Muscle of leg (tissue), 11 donors: ENCODE results near the gene SERPINF2. TPM values are rescaled to one million over a fixed set of nuclear protein-coding genes. Genes with fewer than 3 reads are reported as not detected.
A peak's percentile ranks its signal among the peaks of the same experiment; 100 is the strongest.
"Not testable (repeated sequence)": the region's sequence is repeated elsewhere in the genome, so short reads cannot be mapped to it uniquely, and the experiment has no call there.

Experiments used
- DNase-seq: peaks from one replicate; pipeline ENCODE4 v3.0.0; 2013
- H3K27ac ChIP-seq: one replicate; pipeline ENCODE4 v1.5.1; 2013; ENCODE audit warnings: mild to moderate bottlenecking, low read length, control low read depth
- H3K27me3 ChIP-seq: one replicate; pipeline ENCODE4 v1.6.1; 2013; ENCODE audit warnings: low read length; ENCODE audit not compliant: control insufficient read depth, insufficient read depth
- H3K36me3 ChIP-seq: one replicate; pipeline ENCODE4 v1.6.1; 2013; ENCODE audit warnings: low read length; ENCODE audit not compliant: control insufficient read depth, insufficient read depth
- H3K4me1 ChIP-seq: one replicate; pipeline ENCODE4 v1.6.1; 2013; ENCODE audit warnings: low read length; ENCODE audit not compliant: control insufficient read depth, insufficient read depth
- H3K4me3 ChIP-seq: one replicate; pipeline ENCODE4 v1.5.1; 2013; ENCODE audit warnings: low read length, control low read depth
- H3K9me3 ChIP-seq: replicated peaks from 2 replicates; pipeline ENCODE4 v1.6.1; 2013; ENCODE audit warnings: low read depth, low read length; ENCODE audit not compliant: control insufficient read depth
- WGBS: methylation state at CpG from one replicate; pipeline ENCODE4 v1.1.5; 2013; ENCODE audit warnings: missing lambda C conversion rate; ENCODE audit not compliant: insufficient coverage; 5-methylcytosine and 5-hydroxymethylcytosine counted together
- polyA plus RNA-seq, 8 donors: library from polyadenylated mRNA; unstranded; fragments of 120-200 nt; gene quantifications; one replicate each; pipeline versions ENCODE4 v1.2.1 to v1.2.3, GENCODE V29; 2013; ENCODE audit warnings: inconsistent platforms in 1 of 8, low replicate concordance in 1 of 8; ENCODE audit not compliant: insufficient read length in 8 of 8, insufficient read depth in 1 of 8
- total RNA-seq: library from RNA; stranded (reverse); fragments of 120-200 nt; gene quantifications from one replicate; pipeline ENCODE4 v1.2.4, GENCODE V29; 2013

The SERPINF2 gene
- total and polyA plus RNA-seq, 9 donors: 0.41 to 4.0 (median 0.88) TPM

DNA sequence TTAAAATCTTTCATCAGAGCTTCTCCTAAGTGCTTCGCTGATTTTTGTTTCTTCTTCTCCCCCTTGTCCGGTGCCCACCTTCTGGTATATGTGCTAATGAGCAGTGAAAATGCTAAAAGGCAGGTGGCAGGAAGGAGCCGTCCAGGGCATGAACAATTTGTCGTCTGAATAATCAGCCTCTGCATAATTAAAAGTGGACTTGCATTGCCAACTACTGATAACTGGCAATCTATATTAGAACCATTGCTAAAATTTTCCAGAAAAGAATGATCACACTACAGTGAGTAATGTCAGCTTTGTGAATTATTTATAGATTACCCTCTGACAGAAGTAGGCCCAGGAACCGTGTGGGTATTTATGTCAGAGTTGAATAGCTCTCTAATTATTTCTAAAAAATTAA is 47.3 kb downstream of the SERPINF2 start:
- DNase-seq: no peak
- H3K4me1 ChIP-seq: no peaks in the 10 kb centered on the region
- H3K9me3 ChIP-seq: no peaks in the 10 kb centered on the region
- H3K27ac ChIP-seq: no peak overlapping the region
- WGBS: no CpG with 5 or more reads among the region's 5 CpGs
- peaks cover 25% of the 10 kb centered on the region for H3K36me3 ChIP-seq
- no peaks in the 10 kb centered on the region for H3K27me3 ChIP-seq
- no peak overlapping the region for H3K4me3 ChIP-seq

DNA sequence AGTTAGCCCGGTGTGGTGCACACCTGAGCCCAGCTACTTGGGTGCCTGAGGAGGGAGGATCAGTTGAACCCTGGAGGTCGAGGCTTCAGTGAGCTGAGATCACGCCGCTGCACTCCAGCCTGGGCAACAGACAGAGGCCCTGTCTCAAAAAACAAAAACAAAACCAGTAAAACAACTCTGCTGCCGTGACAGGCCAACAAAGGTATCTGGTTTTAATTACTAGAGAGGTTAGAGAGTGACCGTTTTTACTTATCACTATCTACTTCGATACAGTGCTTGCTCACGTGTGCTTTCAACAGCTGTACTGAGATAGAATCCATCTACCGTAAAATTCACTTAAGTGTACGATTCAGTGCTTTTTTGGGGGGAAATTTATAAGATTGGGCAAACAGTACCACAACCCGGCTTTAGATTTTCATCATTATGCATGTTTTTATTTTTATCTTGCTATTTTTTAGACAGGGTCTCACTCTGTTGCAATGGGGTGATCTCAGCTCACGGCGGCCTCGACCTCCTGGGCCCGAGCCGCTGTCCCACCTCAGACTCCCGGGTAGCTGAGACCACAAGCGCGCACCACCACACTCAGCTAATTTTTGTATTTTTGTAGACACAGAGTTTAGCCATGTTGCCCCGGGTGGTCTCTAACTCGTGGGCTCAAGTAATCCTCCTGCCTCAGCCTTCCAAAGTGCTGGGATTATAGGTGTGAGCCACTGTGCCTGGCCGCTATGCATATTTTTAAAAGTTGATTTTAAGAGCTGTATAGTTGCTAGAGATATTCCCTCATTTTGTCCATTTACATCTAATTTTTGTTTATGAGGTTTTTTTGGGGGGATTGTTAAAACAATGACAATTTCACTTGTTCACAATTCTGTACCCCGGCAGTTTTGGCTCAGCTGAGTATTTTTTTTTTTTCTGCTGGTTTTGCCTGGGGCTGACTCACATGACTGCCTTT is 50.1 kb downstream of the SERPINF2 start:
- 72% methylated on average over 5 of the region's 23 CpGs for WGBS
- no peak for DNase-seq
- Histone ChIP-seq H3K27me3 (no peaks in the 10 kb centered on the region), H3K4me1 (peaks cover 4% of the 10 kb centered on the region), H3K27ac (no peak overlapping the region), H3K36me3 (peaks cover 10% of the 10 kb centered on the region), H3K9me3 (no peaks in the 10 kb centered on the region), H3K4me3 (no peak overlapping the region)

DNA sequence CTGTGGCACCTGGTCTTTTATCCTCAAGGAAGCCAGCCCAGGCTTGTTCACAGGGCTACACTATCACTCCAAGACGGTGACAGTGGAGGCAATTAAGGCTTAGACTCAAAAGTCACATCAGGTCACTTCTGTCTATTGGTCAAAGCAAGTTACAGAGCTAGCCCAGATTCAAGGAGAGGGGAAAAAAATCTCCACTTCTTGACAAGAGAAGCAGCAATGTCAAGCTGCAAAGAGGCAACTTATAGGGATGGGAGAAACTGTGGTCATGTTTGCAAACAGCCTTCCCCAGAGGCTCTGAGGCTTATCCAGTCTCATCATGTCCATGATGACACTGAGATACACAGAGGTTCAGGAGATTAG is 50.8 kb downstream of the SERPINF2 start:
- H3K27ac ChIP-seq: no peak overlapping the region
- H3K9me3 ChIP-seq: no peaks in the 10 kb centered on the region
- H3K4me1 ChIP-seq: peaks cover 4% of the 10 kb centered on the region
- H3K4me3 ChIP-seq: no peak overlapping the region
- WGBS: 100% methylated on average over 1 of the region's 1 CpG
- H3K36me3 ChIP-seq: peaks cover 10% of the 10 kb centered on the region
- no peak for DNase-seq
- H3K27me3 ChIP-seq: no peaks in the 10 kb centered on the region

DNA sequence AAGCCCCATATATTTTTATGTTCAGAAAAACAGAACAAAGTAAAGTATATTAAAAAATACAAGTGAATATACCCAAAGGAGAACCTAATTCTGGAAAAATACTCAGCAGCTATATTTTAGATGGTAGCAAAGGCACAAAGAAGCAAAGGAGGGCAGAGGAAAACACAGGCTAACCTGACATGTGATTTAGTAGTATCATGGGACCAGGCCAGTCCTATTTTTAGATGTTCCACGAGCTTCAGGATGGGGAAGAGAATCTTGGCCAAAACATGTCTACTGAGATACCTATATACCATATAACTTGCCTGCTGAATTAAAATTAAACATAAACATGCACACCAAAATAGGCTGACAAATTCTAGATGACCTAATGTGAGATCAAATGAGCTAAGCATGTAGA is 54.1 kb downstream of the SERPINF2 start:
- Histone ChIP-seq H3K4me1 (peaks cover 9% of the 10 kb centered on the region), H3K36me3 (peaks cover 23% of the 10 kb centered on the region), H3K27me3 (no peaks in the 10 kb centered on the region), H3K9me3 (no peaks in the 10 kb centered on the region), H3K4me3 (no peak overlapping the region), H3K27ac (peak overlapping the region; percentile 54)
- WGBS: no CpG with 5 or more reads among the region's 1 CpG
- DNase-seq: peak; percentile 77

DNA sequence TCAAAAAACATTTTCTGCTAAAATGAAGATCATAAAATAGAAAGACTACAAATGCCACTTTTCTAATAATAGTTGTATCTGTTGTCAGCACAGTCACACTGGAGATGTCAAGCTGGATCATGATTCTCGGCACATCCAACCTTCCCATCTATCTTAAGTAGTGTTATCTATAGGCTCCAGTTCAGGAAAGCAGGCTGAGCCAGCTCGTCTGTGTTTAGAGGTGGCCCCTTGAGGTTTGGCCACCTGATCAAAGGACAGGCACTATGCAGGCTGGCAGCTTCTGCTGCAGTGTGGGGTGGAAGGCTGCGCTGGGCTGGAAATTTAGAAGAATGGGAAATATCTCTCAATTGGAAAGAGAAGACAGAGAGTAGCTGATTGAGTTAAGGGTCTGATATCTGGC is 54.7 kb downstream of the SERPINF2 start:
- Histone ChIP-seq H3K36me3 (peaks cover 22% of the 10 kb centered on the region), H3K4me1 (peaks cover 9% of the 10 kb centered on the region), H3K27me3 (no peaks in the 10 kb centered on the region), H3K27ac (peak overlapping the region; percentile 54), H3K4me3 (no peak overlapping the region), H3K9me3 (no peaks in the 10 kb centered on the region)
- 91% methylated on average over 1 of the region's 3 CpGs for WGBS
- no peak for DNase-seq

DNA sequence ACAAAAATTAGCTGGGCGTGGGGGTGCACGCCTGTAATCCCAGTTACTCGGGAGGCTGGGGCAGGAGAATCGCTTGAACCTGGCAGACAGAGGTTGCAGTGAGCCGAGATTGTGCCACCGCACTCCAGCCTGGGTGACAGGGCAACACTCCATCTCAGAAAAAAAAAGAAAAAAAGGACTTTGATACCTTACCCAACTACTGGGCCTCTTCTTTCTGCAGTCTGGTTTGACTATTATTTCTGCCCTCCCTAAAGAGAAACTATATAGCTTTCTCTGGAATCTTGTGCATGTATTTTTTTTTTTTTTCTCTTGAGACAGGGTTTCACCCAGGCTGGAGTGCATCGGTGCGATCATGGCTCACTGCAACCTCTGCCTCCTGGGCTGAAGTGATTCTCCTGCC is 55.2 kb downstream of the SERPINF2 start:
- not testable (repeated sequence) for H3K4me1 ChIP-seq, H3K27ac ChIP-seq, DNase-seq, H3K27me3 ChIP-seq, H3K4me3 ChIP-seq, H3K9me3 ChIP-seq
- peaks cover 17% of the 10 kb centered on the region for H3K36me3 ChIP-seq
- WGBS: 97% methylated on average over 6 of the region's 8 CpGs

DNA sequence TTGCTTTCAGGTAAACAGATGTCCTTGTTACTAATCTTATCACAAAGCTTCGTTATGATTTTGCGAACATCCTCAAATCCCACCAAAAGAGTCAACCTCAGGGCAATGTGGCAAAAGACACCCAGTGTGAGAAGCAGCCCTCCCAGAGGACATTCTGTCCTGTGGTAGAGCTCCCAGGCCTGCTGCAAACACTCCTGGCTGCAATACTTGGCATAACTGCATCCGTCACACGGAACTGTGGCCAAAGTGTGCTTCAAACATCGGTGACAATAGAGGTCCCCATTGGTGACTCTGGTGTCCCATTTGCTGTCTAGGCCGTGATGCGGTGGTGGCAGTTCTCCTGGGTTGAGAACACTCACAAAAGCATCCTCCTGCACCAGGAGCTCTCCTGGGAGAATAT is 57.6 kb downstream of the SERPINF2 start:
- WGBS: 84% methylated on average over 4 of the region's 7 CpGs
- no peak for DNase-seq
- Histone ChIP-seq H3K36me3 (peaks cover 20% of the 10 kb centered on the region), H3K27me3 (no peaks in the 10 kb centered on the region), H3K9me3 (no peaks in the 10 kb centered on the region), H3K4me3 (no peak overlapping the region), H3K27ac (no peak overlapping the region), H3K4me1 (peaks cover 9% of the 10 kb centered on the region)

DNA sequence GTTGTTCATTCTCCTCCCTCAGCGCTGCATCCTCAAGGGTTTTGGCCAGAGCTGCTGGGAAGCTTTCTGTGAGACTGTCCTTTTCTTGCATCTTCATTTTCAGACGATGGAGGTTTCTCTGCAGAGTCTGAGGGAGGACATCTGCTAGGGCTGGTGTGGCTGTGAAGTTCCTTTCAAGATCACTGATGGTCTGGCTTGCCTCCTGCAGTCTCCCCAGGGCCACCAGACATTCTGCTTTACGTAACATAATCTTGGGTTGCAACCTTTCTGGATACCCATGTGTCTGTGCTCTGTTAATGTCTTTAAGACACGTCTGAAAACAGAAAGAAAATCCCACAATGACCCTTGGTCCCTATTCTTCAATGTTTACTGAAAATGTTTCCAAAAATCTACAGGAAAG is 58.0 kb downstream of the SERPINF2 start:
- no peak overlapping the region for H3K4me3 ChIP-seq
- 57% methylated on average over 1 of the region's 4 CpGs for WGBS
- no peaks in the 10 kb centered on the region for H3K27me3 ChIP-seq
- no peak overlapping the region for H3K27ac ChIP-seq
- H3K4me1 ChIP-seq: peaks cover 9% of the 10 kb centered on the region
- DNase-seq: peak; percentile 44
- no peaks in the 10 kb centered on the region for H3K9me3 ChIP-seq
- H3K36me3 ChIP-seq: peaks cover 20% of the 10 kb centered on the region

DNA sequence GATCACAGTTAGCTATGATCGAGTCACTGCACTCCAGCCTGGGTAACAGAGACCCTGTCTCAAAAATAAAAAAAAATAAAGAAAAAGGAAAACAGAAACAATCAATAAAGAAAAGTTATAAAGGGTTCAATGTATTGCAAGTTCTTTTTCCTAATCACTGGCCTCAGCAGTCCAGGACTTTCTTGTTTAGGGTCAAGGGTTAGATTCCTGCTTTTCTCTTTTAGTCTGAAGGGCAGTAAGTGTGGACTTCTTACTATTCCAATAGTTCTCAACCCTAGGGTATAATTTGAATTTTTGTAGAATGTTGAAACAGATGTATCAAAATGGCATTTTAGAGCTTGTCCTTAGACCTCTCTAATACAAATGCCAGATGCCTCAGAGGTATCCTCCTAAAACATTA is 59.8 kb downstream of the SERPINF2 start:
- Histone ChIP-seq H3K27ac (no peak overlapping the region), H3K4me1 (peaks cover 7% of the 10 kb centered on the region), H3K27me3 (no peaks in the 10 kb centered on the region), H3K9me3 (no peaks in the 10 kb centered on the region), H3K4me3 (no peak overlapping the region), H3K36me3 (peaks cover 18% of the 10 kb centered on the region)
- WGBS: no CpG with 5 or more reads among the region's 1 CpG
- DNase-seq: no peak

DNA sequence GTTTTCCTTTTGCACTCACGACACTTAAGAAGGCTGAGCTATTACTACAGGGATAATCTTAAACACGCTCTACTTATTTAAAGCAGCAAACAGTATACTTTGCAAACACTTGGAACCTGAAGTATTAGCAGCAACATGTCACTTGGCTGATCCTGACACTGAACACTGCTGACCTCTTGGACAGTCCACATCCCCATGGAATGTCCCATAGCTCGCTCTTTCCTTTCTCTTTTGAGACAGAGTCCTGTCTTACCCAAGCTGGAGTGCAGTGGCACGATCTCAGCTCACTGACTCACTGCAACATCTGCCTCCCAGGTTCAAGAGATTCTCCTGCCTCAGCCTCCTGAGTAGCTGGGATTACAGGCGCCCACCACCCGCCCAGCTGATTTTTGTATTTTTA is 60.6 kb downstream of the SERPINF2 start:
- H3K9me3 ChIP-seq: no peaks in the 10 kb centered on the region
- peaks cover 5% of the 10 kb centered on the region for H3K4me1 ChIP-seq
- H3K27ac ChIP-seq: no peak overlapping the region
- 79% methylated on average over 4 of the region's 6 CpGs for WGBS
- H3K4me3 ChIP-seq: no peak overlapping the region
- H3K27me3 ChIP-seq: no peaks in the 10 kb centered on the region
- H3K36me3 ChIP-seq: peaks cover 18% of the 10 kb centered on the region
- DNase-seq: no peak
